Left forelimb (tissue), 1 donor: Measurements from ENCODE around the gene FANCC.
A peak's percentile ranks its signal among the peaks of the same experiment; 100 is the strongest.

Source experiments
- DNase-seq: peaks from one replicate; pipeline ENCODE4 v3.0.0-alpha.2; 2018; ENCODE audit warnings: low spot score

The FANCC gene

GRCh38 chr9:95317119-95317892, at the start of gene FANCC:
Gene FANCC (minus strand): TSS chr9:95317709. CDS start chr9:95249291, 68,418 bp downstream.
- DNase-seq = peak; percentile 96

GRCh38 chr9:95366731-95367325, 49.3 kb upstream of the FANCC start:
- no peak for DNase-seq

- DNase-seq = no peak
These were observed 48.3 kb upstream of the FANCC start for GRCh38 chr9:95365766-95366165.

- DNase-seq = no peak
These were observed 45.7 kb upstream of the FANCC start for GRCh38 chr9:95363051-95363841.

- DNase-seq = no peak
These were observed 43.4 kb upstream of the FANCC start for GRCh38 chr9:95360866-95361265.

GRCh38 chr9:95357316-95357715, 39.8 kb upstream of the FANCC start:
- no peak for DNase-seq

GRCh38 chr9:95355500-95355899, 38.0 kb upstream of the FANCC start:
- no peak for DNase-seq

- no peak for DNase-seq
These were observed 33.5 kb upstream of the FANCC start for GRCh38 chr9:95351051-95351450.

- DNase-seq = no peak
These were observed 32.8 kb upstream of the FANCC start for GRCh38 chr9:95350266-95350665.

- no peak for DNase-seq
These were observed 31.9 kb upstream of the FANCC start for GRCh38 chr9:95349091-95350038.

- no peak for DNase-seq
These were observed 28.5 kb upstream of the FANCC start for GRCh38 chr9:95346021-95346420.

GRCh38 chr9:95344735-95345325, 27.3 kb upstream of the FANCC start:
- DNase-seq = no peak

- DNase-seq = no peak
These were observed 26.3 kb upstream of the FANCC start for GRCh38 chr9:95343725-95344287.

GRCh38 chr9:95342571-95342970, 25.1 kb upstream of the FANCC start:
- no peak for DNase-seq

GRCh38 chr9:95341293-95341962, 23.9 kb upstream of the FANCC start:
- DNase-seq = no peak

GRCh38 chr9:95338243-95338642, 20.7 kb upstream of the FANCC start:
- no peak for DNase-seq

GRCh38 chr9:95336281-95336680, 18.8 kb upstream of the FANCC start:
- no peak for DNase-seq

- DNase-seq = no peak
These were observed 15.9 kb upstream of the FANCC start for GRCh38 chr9:95333426-95333825.

- no peak for DNase-seq
These were observed 15.4 kb upstream of the FANCC start for GRCh38 chr9:95332860-95333259.

- no peak for DNase-seq
These were observed 13.4 kb upstream of the FANCC start for GRCh38 chr9:95330720-95331404.
